AG09309 (cell line): ENCODE data around the gene AAR2.

ENCODE experiments used
- DNase-seq: peaks from one replicate; pipeline ENCODE4 v3.0.0-alpha.2; 2010; ENCODE audit warnings: low read depth
- H3K4me3 ChIP-seq: 2 replicates; pipeline ENCODE4 v1.5.1; 2011; ENCODE audit warnings: mild to moderate bottlenecking, low read depth, low read length, moderate library complexity; ENCODE audit not compliant: control insufficient read depth
- TF ChIP-seq, protein P1 (sequence below): IDR thresholded peaks from 2 replicates; pipeline ENCODE4 v1.5.1; 2011; ENCODE audit warnings: mild to moderate bottlenecking, low read depth, low read length, inconsistent platforms; ENCODE audit not compliant: insufficient read depth, control insufficient read depth; ENCODE audit errors: missing control alignments

Gene AAR2

DNA sequence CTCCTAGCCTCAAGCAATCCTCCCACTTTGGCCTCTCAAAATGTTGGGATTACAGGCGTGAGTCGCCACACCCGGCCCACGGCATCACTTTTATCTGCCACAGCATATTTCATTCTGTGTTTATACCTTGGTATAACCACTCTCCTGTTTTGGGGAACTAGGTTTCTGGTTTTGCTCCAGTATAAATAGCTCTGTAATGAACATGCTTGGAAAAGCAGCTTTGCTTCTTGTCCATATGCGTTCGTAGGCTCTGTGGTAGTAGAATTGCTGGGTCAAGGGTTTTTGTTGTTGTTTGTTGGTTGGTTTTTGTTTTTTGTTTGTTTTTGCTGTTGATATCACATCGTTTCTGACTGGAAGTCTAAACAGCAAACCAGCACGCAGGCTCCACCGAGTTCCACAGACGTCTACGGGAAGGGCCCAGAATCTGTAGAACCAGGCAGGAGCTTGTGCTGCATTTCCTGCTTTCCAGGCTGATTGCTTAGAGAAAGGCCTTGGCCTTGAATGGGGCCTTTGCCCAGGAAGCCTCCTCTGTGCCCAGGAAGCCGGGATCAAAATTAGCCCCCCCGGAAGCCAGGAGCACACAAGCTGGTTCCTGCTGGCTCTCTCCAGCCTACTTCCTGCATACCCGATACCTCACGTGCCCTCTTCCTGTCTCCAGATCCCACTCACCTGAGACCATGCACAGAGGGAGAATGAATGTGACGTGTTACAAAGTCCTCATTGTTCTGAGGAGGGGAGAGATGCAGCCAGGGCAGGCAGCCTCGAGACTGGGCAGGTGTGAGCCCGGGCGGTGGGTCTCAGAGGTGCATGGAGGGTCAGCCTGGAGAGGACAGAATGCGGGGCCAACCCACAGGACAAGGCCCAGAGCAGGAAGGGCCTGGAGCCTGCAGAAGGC is 34.7 kb downstream of the AAR2 start:
- no peak for DNase-seq
- no peak overlapping the region for H3K4me3 ChIP-seq
- TF ChIP-seq, protein P1, sequence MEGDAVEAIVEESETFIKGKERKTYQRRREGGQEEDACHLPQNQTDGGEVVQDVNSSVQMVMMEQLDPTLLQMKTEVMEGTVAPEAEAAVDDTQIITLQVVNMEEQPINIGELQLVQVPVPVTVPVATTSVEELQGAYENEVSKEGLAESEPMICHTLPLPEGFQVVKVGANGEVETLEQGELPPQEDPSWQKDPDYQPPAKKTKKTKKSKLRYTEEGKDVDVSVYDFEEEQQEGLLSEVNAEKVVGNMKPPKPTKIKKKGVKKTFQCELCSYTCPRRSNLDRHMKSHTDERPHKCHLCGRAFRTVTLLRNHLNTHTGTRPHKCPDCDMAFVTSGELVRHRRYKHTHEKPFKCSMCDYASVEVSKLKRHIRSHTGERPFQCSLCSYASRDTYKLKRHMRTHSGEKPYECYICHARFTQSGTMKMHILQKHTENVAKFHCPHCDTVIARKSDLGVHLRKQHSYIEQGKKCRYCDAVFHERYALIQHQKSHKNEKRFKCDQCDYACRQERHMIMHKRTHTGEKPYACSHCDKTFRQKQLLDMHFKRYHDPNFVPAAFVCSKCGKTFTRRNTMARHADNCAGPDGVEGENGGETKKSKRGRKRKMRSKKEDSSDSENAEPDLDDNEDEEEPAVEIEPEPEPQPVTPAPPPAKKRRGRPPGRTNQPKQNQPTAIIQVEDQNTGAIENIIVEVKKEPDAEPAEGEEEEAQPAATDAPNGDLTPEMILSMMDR, result no peak

GRCh38 chr20:36271639-36272546 is 35.6 kb downstream of the AAR2 start:
- TF ChIP-seq, protein P1, result no peak
- no peak overlapping the region for H3K4me3 ChIP-seq
- no peak for DNase-seq

DNA sequence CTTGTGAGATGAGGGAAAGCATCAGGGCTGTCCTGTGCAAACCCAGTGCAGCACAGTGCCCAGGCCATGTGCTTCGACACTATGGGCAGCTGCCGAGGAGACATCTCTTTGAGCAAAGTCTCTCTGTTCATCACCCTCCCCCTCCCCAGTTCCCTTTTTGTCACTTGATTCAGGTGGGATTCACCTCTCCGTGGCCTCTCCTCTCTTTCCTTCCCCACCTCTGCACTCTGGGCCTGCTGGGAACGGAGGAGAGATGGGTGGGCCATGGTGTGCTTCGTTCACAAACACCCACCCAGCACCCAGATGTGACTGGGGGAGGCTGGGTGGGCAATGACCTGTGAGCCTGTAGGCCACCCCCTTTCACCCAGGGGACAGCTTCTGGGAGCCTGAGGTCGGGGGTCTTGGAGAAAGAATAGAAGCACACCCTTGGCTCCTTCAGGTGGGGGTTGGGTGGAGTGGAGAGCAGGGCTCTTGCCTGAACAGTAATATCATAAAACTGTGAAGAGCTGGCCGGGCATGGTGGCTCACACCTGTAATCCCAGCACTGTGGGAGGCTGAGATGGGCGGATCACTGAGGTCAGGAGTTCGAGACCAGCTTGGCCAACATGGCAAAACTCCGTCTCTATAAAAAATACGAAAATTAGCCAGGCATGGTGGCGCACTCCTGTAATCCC is 36.4 kb downstream of the AAR2 start:
- H3K4me3 ChIP-seq, result no peak overlapping the region
- TF ChIP-seq, protein P1, result no peak
- DNase-seq, result no peak

DNA sequence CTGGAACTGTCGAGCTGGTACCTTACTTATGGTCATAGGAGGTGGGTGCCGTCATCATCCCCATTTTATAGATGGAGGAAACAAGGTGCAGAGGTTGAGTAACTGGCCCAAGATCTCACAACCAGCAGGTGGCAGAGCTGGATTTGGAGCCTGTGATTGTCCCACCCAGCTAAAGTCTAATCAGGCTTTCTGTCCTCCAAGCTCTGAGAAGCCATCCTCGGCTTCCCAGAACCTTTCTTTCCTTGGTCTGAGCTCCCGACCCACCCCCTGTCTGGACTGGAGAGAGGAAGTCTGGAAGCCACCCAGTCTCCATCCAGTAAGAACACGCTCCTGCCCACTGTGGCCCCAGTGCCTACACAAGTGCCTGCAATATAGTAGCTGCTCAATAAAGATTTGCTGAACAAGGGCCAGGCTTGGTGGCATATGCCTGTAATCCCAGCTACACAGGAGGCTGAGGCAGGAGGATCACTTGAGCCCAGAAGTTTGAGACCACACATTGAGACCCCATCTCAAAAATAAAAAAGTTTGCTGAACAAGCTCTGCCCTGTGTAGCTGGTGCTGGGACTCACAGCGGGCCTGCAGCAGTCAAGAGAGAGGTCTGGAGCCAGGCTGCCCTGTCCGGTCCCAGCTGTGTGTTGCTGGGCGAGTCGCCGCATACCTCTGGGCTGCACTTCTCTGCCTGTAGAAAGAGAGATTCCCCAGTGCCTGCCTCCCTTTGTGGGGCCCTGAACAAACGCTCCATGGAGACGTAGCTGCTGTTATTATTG is 37.3 kb downstream of the AAR2 start:
- TF ChIP-seq, protein P1, result peak; percentile 43
- H3K4me3 ChIP-seq, result no peak overlapping the region
- no peak for DNase-seq

DNA sequence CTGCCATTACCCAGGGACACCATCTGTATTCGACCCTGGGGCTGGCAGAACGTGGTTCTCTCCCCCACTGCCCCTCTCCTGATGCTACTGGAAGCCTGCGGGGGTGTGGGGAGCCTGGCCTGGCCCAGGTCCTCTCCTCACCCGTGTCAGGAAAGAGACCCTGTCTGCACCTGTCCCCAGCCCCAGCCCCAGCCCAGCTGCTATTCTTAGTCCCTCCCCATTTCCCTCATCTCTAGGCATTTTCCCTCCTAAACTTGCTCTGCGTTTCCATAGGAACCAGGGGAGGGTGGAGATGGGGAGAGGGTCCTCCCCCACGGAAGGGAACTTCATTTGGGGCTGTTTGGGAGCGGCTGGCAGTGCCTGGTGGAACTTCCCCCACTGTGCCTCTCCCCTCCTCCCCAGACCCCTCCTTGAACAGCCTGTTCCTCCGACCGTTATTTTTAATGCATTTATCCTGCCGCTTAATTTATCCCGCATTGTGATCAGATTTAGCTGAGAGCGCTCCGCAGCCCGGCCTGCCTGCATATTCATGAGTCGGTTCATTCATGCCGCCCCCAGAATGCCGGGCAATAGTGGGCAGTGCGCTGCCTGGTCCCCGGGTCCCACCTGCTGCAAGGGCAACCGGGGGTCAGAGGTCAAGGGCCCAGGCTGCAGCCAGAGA is 38.0 kb downstream of the AAR2 start:
- no peak overlapping the region for H3K4me3 ChIP-seq
- TF ChIP-seq, protein P1, result no peak
- DNase-seq, result no peak
